CD4-positive, alpha-beta memory T cell (primary cell): ENCODE data around the gene NAA16. TPM values are rescaled to one million over a fixed set of nuclear protein-coding genes. Genes with fewer than 3 reads are reported as not detected.

ENCODE experiments used
- CTCF ChIA-PET: fragments of 350-600 bp; sonication (Branson Sonifier 250); formaldehyde crosslinking; loops from one replicate; lab custom pipeline; 2021; ENCODE audit warnings: inconsistent platforms; ENCODE audit not compliant: partially characterized antibody; lab: Charles Lee
- POLR2A ChIA-PET: fragments of 350-600 bp; sonication (Branson Sonifier 250); formaldehyde crosslinking; loops from one replicate; lab custom pipeline; 2021; ENCODE audit not compliant: partially characterized antibody; lab: Charles Lee
- DNase-seq, 5 donors: peaks; one replicate each; pipeline versions ENCODE4 v3.0.0 to v3.0.0-alpha.2; 2020 to 2022; ENCODE audit warnings: mixed read lengths in 1 of 5
- H3K27ac ChIP-seq: one replicate; pipeline ENCODE4 v1.7.0; 2013; ENCODE audit warnings: low read depth, low read length
- H3K27me3 ChIP-seq: 2 replicates; pipeline ENCODE4 v1.7.0; 2013; ENCODE audit warnings: mild to moderate bottlenecking, low read length, moderate library complexity; ENCODE audit not compliant: insufficient read depth
- H3K36me3 ChIP-seq: 2 replicates; pipeline ENCODE4 v1.7.0; 2013; ENCODE audit warnings: mild to moderate bottlenecking, low read length, moderate library complexity; ENCODE audit not compliant: insufficient read depth
- H3K4me1 ChIP-seq: 2 replicates; pipeline ENCODE4 v1.7.0; 2013; ENCODE audit warnings: mild to moderate bottlenecking, low read length, moderate library complexity; ENCODE audit not compliant: insufficient read depth
- H3K4me3 ChIP-seq, 2 donors: one replicate each; pipeline ENCODE4 v1.7.0; 2013; ENCODE audit warnings: low read length in 2 of 2, mild to moderate bottlenecking in 1 of 2
- H3K9me3 ChIP-seq, 2 donors: one replicate each; pipeline ENCODE4 v1.7.0; 2013; ENCODE audit warnings: low read length in 2 of 2, control low read depth in 1 of 2; ENCODE audit not compliant: control insufficient read depth in 1 of 2
- H3K27ac Mint-ChIP-seq, 7 donors: one replicate each; pipeline ENCODE4 v1.8.0; 2020 to 2021; ENCODE audit warnings: mixed read lengths in 7 of 7, mild to moderate bottlenecking in 6 of 7, inconsistent platforms in 3 of 7, moderate library complexity in 3 of 7
- H3K27me3 Mint-ChIP-seq, 2 donors: one replicate each; pipeline ENCODE4 v1.8.0; 2020 to 2021; ENCODE audit warnings: mixed read lengths in 2 of 2
- H3K36me3 Mint-ChIP-seq, 2 donors: one replicate each; pipeline ENCODE4 v1.8.0; 2020 to 2021; ENCODE audit warnings: mixed read lengths in 2 of 2, inconsistent platforms in 1 of 2, mild to moderate bottlenecking in 1 of 2
- H3K4me1 Mint-ChIP-seq, 4 donors: one replicate each; pipeline ENCODE4 v1.8.0; 2020 to 2021; ENCODE audit warnings: mixed read lengths in 4 of 4, mild to moderate bottlenecking in 1 of 4
- H3K4me3 Mint-ChIP-seq, 8 donors: one replicate each; pipeline ENCODE4 v1.8.0; 2020 to 2021; ENCODE audit warnings: mixed read lengths in 8 of 8, mild to moderate bottlenecking in 7 of 8, moderate library complexity in 6 of 8, inconsistent platforms in 3 of 8
- H3K9me3 Mint-ChIP-seq, 8 donors: one replicate each; pipeline ENCODE4 v1.8.0; 2020 to 2021; ENCODE audit warnings: mixed read lengths in 8 of 8, mild to moderate bottlenecking in 5 of 8, inconsistent platforms in 3 of 8, moderate library complexity in 1 of 8
- intact Hi-C: fragments of 100-400 bp; cut with micrococcal nuclease; formaldehyde crosslinking; loops from one replicate; pipeline ENCODE4 v1.15.1; 2023
- polyA plus RNA-seq, 2 donors: library from polyadenylated mRNA; unstranded; fragments of 300-500 nt; fragmentation: Illumina TruSeq; gene quantifications; one replicate each; pipeline ENCODE4 v1.2.3, GENCODE V29; 2021
- total RNA-seq, 2 experiments: library from RNA; stranded (reverse); gene quantifications; one replicate each; pipeline ENCODE4 v1.2.3, GENCODE V29; 2021

The NAA16 gene
- total and polyA plus RNA-seq, 4 experiments from 2014 or later = 8.6 to 62.5 (median 39.7) TPM

- H3K27ac Mint-ChIP-seq = peak overlapping the region in 3 of 7 donors; percentile 25 to 80 (median 70)
- no peaks in the 10 kb centered on the region for H3K27me3 Mint-ChIP-seq
- ChIA-PET POLR2A (interaction anchor here (0.8 kb wide), 2 partner anchors 45 to 57 kb away, joined by 3 read pairs; no protein-coding TSS in a partner anchor), CTCF (interaction anchor here (0.6 to 4.3 kb wide), 8 partner anchors 10 to 699 kb away, joined by 3 to 43 read pairs (median 5); no protein-coding TSS in a partner anchor)
- no peaks in the 10 kb centered on the region for H3K36me3 Mint-ChIP-seq
- peak in 4 of 5 donors; percentile 29 to 42 (median 34) for DNase-seq
- peaks cover 0 to 7% (median under 1%) of the 10 kb centered on the region in 4 donors for H3K4me1 Mint-ChIP-seq
- intact Hi-C loops = loop anchor here (1.0 to 2.0 kb wide), 4 partner anchors 47 to 699 kb away; no protein-coding TSS in a partner anchor
- peak overlapping the region in 1 of 8 donors; percentile 14 for H3K4me3 Mint-ChIP-seq
- peaks cover 0 to 3% (median 0%) of the 10 kb centered on the region in 8 donors for H3K9me3 Mint-ChIP-seq
- no peaks in the 10 kb centered on the region for H3K36me3 ChIP-seq
- H3K27me3 ChIP-seq = no peaks in the 10 kb centered on the region
- H3K9me3 ChIP-seq = no peaks in the 10 kb centered on the region
- no peaks in the 10 kb centered on the region for H3K4me1 ChIP-seq
- H3K27ac ChIP-seq = no peak overlapping the region
- H3K4me3 ChIP-seq = no peak overlapping the region
Measured at GRCh38 chr13:41411522-41411921, 100.5 kb downstream of the NAA16 start.

GRCh38 chr13:41413872-41414271, 102.8 kb downstream of the NAA16 start:
- Histone ChIP-seq H3K27ac (no peak overlapping the region), H3K9me3 (no peaks in the 10 kb centered on the region), H3K27me3 (no peaks in the 10 kb centered on the region), H3K4me3 (no peak overlapping the region), H3K36me3 (no peaks in the 10 kb centered on the region), H3K4me1 (no peaks in the 10 kb centered on the region)
- intact Hi-C loops = no loop called here
- ChIA-PET CTCF (interaction anchor here (1.1 kb wide), 1 partner anchor 239 kb away, joined by 7 read pairs; no protein-coding TSS in a partner anchor), POLR2A (no interaction called here)
- Mint-ChIP-seq H3K27me3 (no peaks in the 10 kb centered on the region), H3K36me3 (no peaks in the 10 kb centered on the region), H3K9me3 (peaks cover 0 to 4% (median 0%) of the 10 kb centered on the region in 8 donors), H3K4me1 (peaks cover 0 to 7% (median under 1%) of the 10 kb centered on the region in 4 donors), H3K27ac (peak overlapping the region in 2 of 7 donors; percentile 34 to 42), H3K4me3 (no peak overlapping the region)
- DNase-seq = no peak

- intact Hi-C loops = no loop called here
- POLR2A ChIA-PET = no interaction called here
- no peaks in the 10 kb centered on the region for H3K36me3 ChIP-seq
- Mint-ChIP-seq H3K27me3 (no peaks in the 10 kb centered on the region), H3K4me1 (peaks cover 0 to 4% (median under 1%) of the 10 kb centered on the region in 4 donors), H3K9me3 (peaks cover 0 to 4% (median 0%) of the 10 kb centered on the region in 8 donors), H3K27ac (no peak overlapping the region), H3K36me3 (no peaks in the 10 kb centered on the region), H3K4me3 (no peak overlapping the region)
- H3K9me3 ChIP-seq = no peaks in the 10 kb centered on the region
- no peaks in the 10 kb centered on the region for H3K4me1 ChIP-seq
- H3K27me3 ChIP-seq = no peaks in the 10 kb centered on the region
- CTCF ChIA-PET = interaction anchor here (1.3 kb wide), 1 partner anchor 237 kb away, joined by 5 read pairs; no protein-coding TSS in a partner anchor
- H3K4me3 ChIP-seq = no peak overlapping the region
- no peak for DNase-seq
- H3K27ac ChIP-seq = no peak overlapping the region
Measured at GRCh38 chr13:41416276-41416675, 105.2 kb downstream of the NAA16 start.

GRCh38 chr13:41418027-41418426, 107.0 kb downstream of the NAA16 start:
- H3K36me3 ChIP-seq = no peaks in the 10 kb centered on the region
- no peak overlapping the region for H3K4me3 ChIP-seq
- no peaks in the 10 kb centered on the region for H3K4me1 Mint-ChIP-seq
- no peaks in the 10 kb centered on the region for H3K27me3 Mint-ChIP-seq
- no peaks in the 10 kb centered on the region for H3K9me3 ChIP-seq
- H3K4me3 Mint-ChIP-seq = no peak overlapping the region
- H3K9me3 Mint-ChIP-seq = peaks cover 0 to 4% (median 0%) of the 10 kb centered on the region in 8 donors
- H3K36me3 Mint-ChIP-seq = no peaks in the 10 kb centered on the region
- H3K27ac Mint-ChIP-seq = no peak overlapping the region
- no peaks in the 10 kb centered on the region for H3K27me3 ChIP-seq
- H3K27ac ChIP-seq = no peak overlapping the region
- intact Hi-C loops = no loop called here
- POLR2A ChIA-PET = no interaction called here
- no peaks in the 10 kb centered on the region for H3K4me1 ChIP-seq
- CTCF ChIA-PET = interaction anchor here (0.7 to 1.1 kb wide), 4 partner anchors 9 to 249 kb away, joined by 3 read pairs; no protein-coding TSS in a partner anchor
- no peak for DNase-seq

- Mint-ChIP-seq H3K27me3 (no peaks in the 10 kb centered on the region), H3K36me3 (no peaks in the 10 kb centered on the region), H3K27ac (no peak overlapping the region), H3K4me1 (no peaks in the 10 kb centered on the region), H3K9me3 (peaks cover 0 to 4% (median 0%) of the 10 kb centered on the region in 8 donors), H3K4me3 (no peak overlapping the region)
- CTCF ChIA-PET = interaction anchor here (0.7 to 1.1 kb wide), 2 partner anchors 40 to 249 kb away, joined by 3 read pairs; no protein-coding TSS in a partner anchor
- DNase-seq = no peak
- POLR2A ChIA-PET = no interaction called here
- Histone ChIP-seq H3K9me3 (no peaks in the 10 kb centered on the region), H3K27me3 (no peaks in the 10 kb centered on the region), H3K36me3 (no peaks in the 10 kb centered on the region), H3K4me3 (no peak overlapping the region), H3K27ac (no peak overlapping the region), H3K4me1 (no peaks in the 10 kb centered on the region)
- intact Hi-C loops = no loop called here
Measured at GRCh38 chr13:41418731-41419130, 107.7 kb downstream of the NAA16 start.

GRCh38 chr13:41419206-41419605, 108.1 kb downstream of the NAA16 start:
- Mint-ChIP-seq H3K27me3 (no peaks in the 10 kb centered on the region), H3K4me1 (no peaks in the 10 kb centered on the region), H3K9me3 (peaks cover 0 to 4% (median 0%) of the 10 kb centered on the region in 8 donors), H3K36me3 (no peaks in the 10 kb centered on the region), H3K27ac (no peak overlapping the region), H3K4me3 (no peak overlapping the region)
- no peak for DNase-seq
- no peaks in the 10 kb centered on the region for H3K4me1 ChIP-seq
- H3K4me3 ChIP-seq = no peak overlapping the region
- no peak overlapping the region for H3K27ac ChIP-seq
- POLR2A ChIA-PET = no interaction called here
- no peaks in the 10 kb centered on the region for H3K36me3 ChIP-seq
- intact Hi-C loops = no loop called here
- CTCF ChIA-PET = interaction anchor here (1.8 to 2.1 kb wide), 2 partner anchors 9 to 233 kb away, joined by 7 to 9 read pairs; no protein-coding TSS in a partner anchor
- H3K27me3 ChIP-seq = no peaks in the 10 kb centered on the region
- H3K9me3 ChIP-seq = no peaks in the 10 kb centered on the region

GRCh38 chr13:41420146-41420545, 109.1 kb downstream of the NAA16 start:
- Histone ChIP-seq H3K36me3 (no peaks in the 10 kb centered on the region), H3K27me3 (no peaks in the 10 kb centered on the region), H3K9me3 (no peaks in the 10 kb centered on the region), H3K4me3 (no peak overlapping the region), H3K4me1 (no peaks in the 10 kb centered on the region), H3K27ac (no peak overlapping the region)
- intact Hi-C loops = no loop called here
- Mint-ChIP-seq H3K4me1 (no peaks in the 10 kb centered on the region), H3K4me3 (no peak overlapping the region), H3K9me3 (peaks cover 0 to 4% (median 0%) of the 10 kb centered on the region in 8 donors), H3K36me3 (no peaks in the 10 kb centered on the region), H3K27me3 (no peaks in the 10 kb centered on the region), H3K27ac (no peak overlapping the region)
- ChIA-PET POLR2A (no interaction called here), CTCF (interaction anchor here (0.9 to 2.1 kb wide), 4 partner anchors 10 to 232 kb away, joined by 4 to 10 read pairs (median 8); no protein-coding TSS in a partner anchor)
- no peak for DNase-seq
